Measurements from ENCODE around the gene CPZ. TPM values are rescaled to one million over a fixed set of nuclear protein-coding genes. Genes with fewer than 3 reads are reported as not detected.
"Not testable (repeated sequence)": the region's sequence is repeated elsewhere in the genome, so short reads cannot be mapped to it uniquely, and the experiment has no call there.

The CPZ gene
- total RNA-seq, 2 experiments from 2014 or later: not detected

GRCh38 chr4:8647626-8648025 lies 55.1 kb downstream of the CPZ start:
- no peaks in the 10 kb centered on the region for H3K9me3 Mint-ChIP-seq (ENCODE audit: low read depth)
- POLR2A ChIA-PET: no interaction called here
- no peak overlapping the region for H3K4me3 Mint-ChIP-seq
- no peak for DNase-seq
- H3K27me3 Mint-ChIP-seq: no peaks in the 10 kb centered on the region
- no peaks in the 10 kb centered on the region for H3K4me1 Mint-ChIP-seq
- H3K27ac Mint-ChIP-seq: no peak overlapping the region
- intact Hi-C loops (cut with DNase I, micrococcal nuclease): no loop called here
- no peak for ATAC-seq
- CTCF ChIA-PET: no interaction called here
- H3K36me3 Mint-ChIP-seq (ENCODE audit: low read depth): no peaks in the 10 kb centered on the region

- CTCF ChIA-PET: no interaction called here
- Mint-ChIP-seq H3K36me3 (ENCODE audit: low read depth) (no peaks in the 10 kb centered on the region), H3K27me3 (no peaks in the 10 kb centered on the region), H3K9me3 (ENCODE audit: low read depth) (no peaks in the 10 kb centered on the region), H3K4me1 (no peaks in the 10 kb centered on the region), H3K4me3 (no peak overlapping the region), H3K27ac (no peak overlapping the region)
- intact Hi-C loops (cut with DNase I, micrococcal nuclease): no loop called here
- DNase-seq (no peak), ATAC-seq (no peak)
- POLR2A ChIA-PET: no interaction called here
These were observed 55.7 kb downstream of the CPZ start for GRCh38 chr4:8648296-8648695.

DNA sequence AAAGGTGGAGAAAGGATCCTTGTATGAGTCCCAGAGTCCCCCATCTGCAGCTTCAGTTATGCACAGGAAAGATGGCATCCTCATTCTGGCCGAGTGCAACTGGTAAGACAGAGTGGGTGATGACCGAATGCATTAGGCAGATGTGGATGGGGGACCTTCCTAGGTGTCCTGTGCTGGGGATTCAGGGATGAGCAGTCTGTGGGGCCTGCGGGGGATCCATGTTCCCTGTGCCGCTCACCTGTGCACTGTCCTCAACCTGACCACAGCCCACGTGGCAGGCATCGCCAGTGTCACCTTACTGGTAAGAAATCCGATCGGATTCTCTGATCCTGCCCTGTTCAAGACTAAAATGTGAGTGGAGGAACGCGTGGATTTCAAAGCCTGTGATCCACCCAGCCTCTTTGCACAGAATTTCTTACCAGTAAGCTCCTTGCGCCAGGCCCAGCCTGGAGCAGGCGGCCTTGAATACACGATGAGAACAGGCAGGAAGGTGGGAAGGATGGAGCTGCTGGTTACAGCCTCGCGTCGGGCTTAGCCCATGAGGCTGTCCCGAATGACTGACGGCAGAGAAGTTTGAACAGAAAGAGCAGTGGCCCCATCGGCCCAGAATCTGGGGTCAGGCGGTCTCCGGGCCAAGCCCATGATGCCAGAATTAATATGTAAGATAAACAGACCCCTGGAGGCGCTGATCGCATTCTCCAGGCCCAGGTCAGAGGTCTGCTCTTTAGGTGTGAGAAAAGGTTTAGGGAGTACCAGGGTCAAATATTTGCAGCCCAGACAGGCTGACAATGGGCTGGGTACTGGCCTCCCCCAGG lies 56.5 kb downstream of the CPZ start:
- DNase-seq (no peak), ATAC-seq (no peak)
- CTCF ChIA-PET: no interaction called here
- intact Hi-C loops (cut with DNase I, micrococcal nuclease): no loop called here
- no peak overlapping the region for H3K4me3 Mint-ChIP-seq
- no peak overlapping the region for H3K27ac Mint-ChIP-seq
- no peaks in the 10 kb centered on the region for H3K27me3 Mint-ChIP-seq
- no peaks in the 10 kb centered on the region for H3K36me3 Mint-ChIP-seq (ENCODE audit: low read depth)
- no peaks in the 10 kb centered on the region for H3K4me1 Mint-ChIP-seq
- H3K9me3 Mint-ChIP-seq (ENCODE audit: low read depth): peaks cover under 1% of the 10 kb centered on the region
- POLR2A ChIA-PET: no interaction called here

DNA sequence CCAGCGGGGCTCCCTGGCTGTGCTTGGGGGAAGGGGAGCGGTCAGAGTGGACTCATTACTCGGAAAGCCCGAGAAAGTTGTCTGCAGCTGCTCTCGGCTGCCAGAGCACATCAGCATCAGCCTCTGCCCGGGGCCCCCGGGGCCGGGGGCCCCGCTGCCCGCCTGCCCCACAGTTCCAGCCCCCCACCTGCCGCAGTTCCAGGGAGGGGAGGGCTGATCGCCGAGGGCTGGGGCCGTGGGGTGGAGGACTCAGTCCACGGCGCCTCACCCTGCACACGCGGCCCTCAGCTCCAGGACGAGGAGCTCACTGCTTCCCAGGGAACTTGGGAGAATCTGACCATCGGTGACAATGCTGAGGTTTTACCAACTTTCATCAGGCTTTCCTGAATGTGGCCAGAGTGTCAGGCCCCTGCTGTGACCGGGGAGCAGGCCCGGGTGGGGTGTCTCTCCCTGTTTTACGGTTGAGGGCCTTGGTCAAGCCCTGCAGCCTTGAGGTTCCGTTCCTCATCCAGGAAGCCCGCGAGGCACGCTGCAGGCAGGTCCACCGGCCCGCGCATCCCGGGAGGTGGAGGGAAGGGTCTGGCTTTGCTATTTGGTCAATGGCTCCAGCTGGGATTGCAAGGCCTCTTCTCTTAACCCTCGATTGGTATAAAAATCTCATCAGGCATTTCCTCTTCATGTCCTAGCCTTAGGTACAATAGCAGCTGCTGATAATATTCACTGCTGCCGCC lies 57.2 kb downstream of the CPZ start:
- no peaks in the 10 kb centered on the region for H3K4me1 Mint-ChIP-seq
- DNase-seq: no peak
- intact Hi-C loops (cut with DNase I, micrococcal nuclease): no loop called here
- peaks cover 5% of the 10 kb centered on the region for H3K9me3 Mint-ChIP-seq (ENCODE audit: low read depth)
- no peaks in the 10 kb centered on the region for H3K36me3 Mint-ChIP-seq (ENCODE audit: low read depth)
- no peak for ATAC-seq
- no peak overlapping the region for H3K4me3 Mint-ChIP-seq
- POLR2A ChIA-PET: no interaction called here
- H3K27me3 Mint-ChIP-seq: no peaks in the 10 kb centered on the region
- CTCF ChIA-PET: no interaction called here
- no peak overlapping the region for H3K27ac Mint-ChIP-seq

- H3K4me3 Mint-ChIP-seq: no peak overlapping the region
- POLR2A ChIA-PET: no interaction called here
- H3K9me3 Mint-ChIP-seq (ENCODE audit: low read depth): peaks cover 5% of the 10 kb centered on the region
- H3K27ac Mint-ChIP-seq: no peak overlapping the region
- intact Hi-C loops (cut with DNase I, micrococcal nuclease): no loop called here
- no peaks in the 10 kb centered on the region for H3K27me3 Mint-ChIP-seq
- H3K36me3 Mint-ChIP-seq (ENCODE audit: low read depth): no peaks in the 10 kb centered on the region
- no peak for DNase-seq
- CTCF ChIA-PET: no interaction called here
- no peak for ATAC-seq
- H3K4me1 Mint-ChIP-seq: no peaks in the 10 kb centered on the region
These were observed 59.2 kb downstream of the CPZ start for GRCh38 chr4:8651661-8652180.

DNA sequence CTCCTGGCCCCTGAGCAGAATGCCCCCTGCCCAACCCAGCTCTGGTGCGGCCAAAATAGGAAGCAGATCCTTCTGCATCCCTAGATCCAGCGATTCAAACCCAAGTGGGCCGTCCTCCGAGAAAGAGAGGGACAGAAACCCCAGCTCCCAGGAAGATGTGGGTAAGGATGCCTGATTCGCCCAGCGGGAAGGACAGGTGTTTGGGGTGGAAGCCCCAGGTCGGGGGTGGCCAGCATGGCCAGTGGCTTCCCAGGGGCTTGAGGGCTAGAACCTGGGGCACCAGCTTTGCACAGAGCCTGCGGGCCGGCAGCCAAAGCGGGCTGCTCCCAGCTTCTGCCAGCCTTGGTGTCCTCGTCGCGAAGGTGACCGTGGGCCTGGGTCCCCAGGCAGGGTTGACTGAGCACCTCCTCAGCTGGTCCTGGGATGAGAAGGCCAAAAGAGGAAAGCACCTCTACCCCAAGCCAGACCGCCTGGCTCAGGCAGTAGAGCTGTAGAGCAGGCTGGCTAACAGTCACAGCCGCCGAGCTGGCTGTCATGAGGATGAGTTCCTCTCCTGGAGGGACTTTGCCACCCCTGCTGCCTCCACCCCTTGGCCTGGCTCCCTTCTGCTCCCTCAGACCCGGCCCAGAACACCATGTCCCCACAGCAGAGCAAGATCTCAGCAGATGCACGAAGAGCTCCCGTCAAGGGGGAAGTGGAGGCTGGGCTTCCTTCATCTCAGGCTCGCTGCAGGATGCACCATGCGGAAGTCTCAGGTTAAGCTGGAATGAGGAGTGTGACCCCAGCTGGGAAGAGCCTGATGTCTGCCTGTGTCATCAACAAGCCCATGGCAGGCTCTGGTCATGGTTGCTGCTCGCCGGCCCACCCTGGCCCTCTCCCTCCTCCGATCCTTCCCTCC lies 59.9 kb downstream of the CPZ start:
- H3K36me3 Mint-ChIP-seq (ENCODE audit: low read depth): no peaks in the 10 kb centered on the region
- ChIA-PET CTCF (no interaction called here), POLR2A (no interaction called here)
- H3K9me3 Mint-ChIP-seq (ENCODE audit: low read depth): peaks cover 5% of the 10 kb centered on the region
- no peaks in the 10 kb centered on the region for H3K4me1 Mint-ChIP-seq
- no peaks in the 10 kb centered on the region for H3K27me3 Mint-ChIP-seq
- no peak overlapping the region for H3K4me3 Mint-ChIP-seq
- no peak overlapping the region for H3K27ac Mint-ChIP-seq
- DNase-seq (no peak), ATAC-seq (no peak)
- intact Hi-C loops (cut with DNase I, micrococcal nuclease): no loop called here

- ChIA-PET POLR2A (no interaction called here), CTCF (no interaction called here)
- no peak for ATAC-seq
These were observed 60.9 kb downstream of the CPZ start for GRCh38 chr4:8653326-8654000.

GRCh38 chr4:8654139-8654538 lies 61.6 kb downstream of the CPZ start:
- DNase-seq; H3K4me1 Mint-ChIP-seq; H3K36me3 Mint-ChIP-seq (ENCODE audit: low read depth); H3K27me3 Mint-ChIP-seq; H3K9me3 Mint-ChIP-seq (ENCODE audit: low read depth); H3K27ac Mint-ChIP-seq; intact Hi-C loops (cut with DNase I, micrococcal nuclease); ATAC-seq; POLR2A ChIA-PET; H3K4me3 Mint-ChIP-seq; CTCF ChIA-PET: not testable (repeated sequence)

More at GRCh38 chr4:8653326-8654000, 60.9 kb downstream of the CPZ start:
- H3K27me3 Mint-ChIP-seq: no peaks in the 10 kb centered on the region
- intact Hi-C loops (cut with DNase I, micrococcal nuclease): no loop called here
- H3K27ac Mint-ChIP-seq: no peak overlapping the region
- H3K9me3 Mint-ChIP-seq (ENCODE audit: low read depth): peaks cover 5% of the 10 kb centered on the region
- no peaks in the 10 kb centered on the region for H3K36me3 Mint-ChIP-seq (ENCODE audit: low read depth)
- H3K4me3 Mint-ChIP-seq: no peak overlapping the region
- H3K4me1 Mint-ChIP-seq: no peaks in the 10 kb centered on the region
- DNase-seq: no peak

GRCh38 chr4:8655411-8656184 lies 63.0 kb downstream of the CPZ start:
- no peak overlapping the region for H3K4me3 Mint-ChIP-seq
- H3K36me3 Mint-ChIP-seq (ENCODE audit: low read depth): no peaks in the 10 kb centered on the region
- peaks cover 5% of the 10 kb centered on the region for H3K9me3 Mint-ChIP-seq (ENCODE audit: low read depth)
- ATAC-seq (no peak), DNase-seq (no peak)
- H3K27me3 Mint-ChIP-seq: peaks cover 2% of the 10 kb centered on the region
- H3K4me1 Mint-ChIP-seq: no peaks in the 10 kb centered on the region
- ChIA-PET CTCF (interaction anchor here (0.7 kb wide), 1 partner anchor 123 kb away, joined by 3 read pairs; no protein-coding TSS in a partner anchor), POLR2A (no interaction called here)
- H3K27ac Mint-ChIP-seq: no peak overlapping the region
- intact Hi-C loops (cut with DNase I, micrococcal nuclease): no loop called here

GRCh38 chr4:8656185-8656517 lies 63.6 kb downstream of the CPZ start:
- Mint-ChIP-seq H3K27me3 (peaks cover 5% of the 10 kb centered on the region), H3K9me3 (ENCODE audit: low read depth) (peaks cover 5% of the 10 kb centered on the region), H3K36me3 (ENCODE audit: low read depth) (no peaks in the 10 kb centered on the region), H3K4me3 (no peak overlapping the region), H3K4me1 (no peaks in the 10 kb centered on the region), H3K27ac (no peak overlapping the region)
- CTCF ChIA-PET: no interaction called here
- intact Hi-C loops (cut with DNase I, micrococcal nuclease): no loop called here
- DNase-seq (no peak), ATAC-seq (no peak)
- POLR2A ChIA-PET: no interaction called here

Data from activated CD4-positive, alpha-beta T cell treated with anti-CD3 and anti-CD28 coated beads for 36 hours (primary cell).